GM21447 (cell line): Measurements from ENCODE around the gene NPDC1.
"Not testable (repeated sequence)": the region's sequence is repeated elsewhere in the genome, so short reads cannot be mapped to it uniquely, and the experiment has no call there.

Experiments used
- ATAC-seq: cut with Tn5 transposase; IDR thresholded peaks from one replicate; pipeline ENCODE4 v1.9.1; 2021; ENCODE audit not compliant: unreplicated experiment

Gene NPDC1

DNA sequence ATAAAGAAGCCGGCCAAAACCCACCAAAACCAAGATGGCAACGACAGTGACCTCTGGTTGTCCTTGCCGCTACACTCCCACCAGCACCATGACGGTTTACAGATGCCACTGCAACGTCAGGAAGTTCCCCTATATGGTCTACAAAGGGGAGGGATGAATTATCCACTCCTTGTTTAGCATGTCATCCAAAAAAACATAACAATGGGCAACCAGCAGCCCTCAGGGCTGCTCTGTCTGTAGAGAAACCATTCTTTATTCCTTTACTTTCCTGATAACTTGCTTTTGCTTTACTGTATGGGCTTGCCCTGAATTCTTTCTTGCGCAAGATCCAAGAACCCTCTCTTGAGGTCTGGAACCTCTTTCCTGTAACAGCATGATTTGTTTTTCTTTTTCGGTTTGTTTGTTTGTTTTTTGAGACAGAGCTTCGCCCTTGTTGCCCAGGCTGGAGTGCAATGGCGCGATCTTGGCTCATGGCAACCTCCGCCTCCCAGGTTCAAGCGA is 29.3 kb upstream of the NPDC1 start:
- no peak for ATAC-seq

DNA sequence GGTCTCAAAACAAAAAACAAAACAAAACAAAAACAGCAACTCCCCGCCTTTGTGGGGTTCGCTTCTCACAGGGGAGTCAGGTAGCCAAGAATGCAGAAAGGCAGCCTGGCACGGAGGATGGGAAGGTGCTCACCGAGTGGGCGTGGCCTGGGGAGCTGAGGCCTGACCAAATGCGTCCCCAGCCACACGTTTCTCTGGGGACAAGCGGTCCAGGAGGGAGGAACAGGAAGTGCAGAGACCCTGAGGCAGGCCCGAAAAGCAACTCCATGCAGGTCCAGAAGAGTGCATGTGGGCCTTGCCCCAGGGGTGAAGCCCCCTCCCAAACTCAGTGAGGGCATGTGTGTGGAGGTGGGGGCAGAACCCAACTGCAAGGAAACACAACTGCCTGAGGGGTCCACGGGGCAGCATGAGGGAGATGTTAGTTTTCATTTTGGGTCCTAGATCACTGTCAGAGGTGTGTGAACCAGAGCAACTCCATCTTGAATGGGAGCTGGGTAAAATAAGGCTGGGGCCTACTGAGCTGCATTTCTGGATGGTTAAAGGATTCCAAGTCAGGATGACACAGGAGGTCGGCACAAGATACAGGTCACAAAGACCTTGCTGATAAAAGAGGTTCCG is 28.8 kb upstream of the NPDC1 start:
- ATAC-seq, result no peak

DNA sequence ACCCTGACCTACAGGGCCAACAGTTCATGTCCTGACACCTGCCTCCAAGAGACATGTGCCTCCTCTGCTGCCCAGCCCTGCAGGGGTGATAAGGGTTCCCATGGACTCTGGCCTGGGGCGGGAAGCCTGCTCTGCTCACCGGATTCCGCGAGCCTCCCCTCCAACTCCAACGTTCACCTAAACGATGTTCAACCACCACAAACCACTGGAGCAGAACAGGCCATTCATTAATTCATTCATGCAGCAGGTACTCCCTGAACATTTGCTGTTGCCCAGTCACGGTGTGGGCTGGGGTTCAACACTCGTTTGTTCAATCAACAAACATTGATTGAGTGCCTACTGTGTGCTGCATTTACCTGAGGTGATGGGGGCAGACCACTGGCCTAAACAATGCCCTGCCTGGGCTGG is 28.0 kb upstream of the NPDC1 start:
- no peak for ATAC-seq

DNA sequence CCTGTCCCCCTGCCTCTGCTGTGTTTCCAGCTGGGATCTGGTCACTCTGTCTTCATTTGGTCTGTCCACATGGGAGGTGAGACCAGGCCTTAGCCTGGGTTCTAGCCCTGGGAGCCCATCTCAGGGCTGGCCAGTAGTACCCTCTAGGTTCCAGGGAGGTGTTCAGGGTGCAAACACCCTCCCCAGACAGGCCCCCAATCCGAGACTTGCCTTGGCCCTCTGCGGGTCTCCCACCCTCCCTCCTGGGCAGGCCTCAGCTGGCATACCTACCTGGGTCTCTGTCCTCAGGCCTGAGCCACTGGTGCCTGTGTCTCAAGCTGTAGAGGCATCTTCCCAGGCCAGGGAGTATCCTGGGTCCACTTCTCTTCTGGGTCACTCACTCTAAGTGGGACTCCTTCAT is 25.3 kb upstream of the NPDC1 start:
- ATAC-seq, result no peak

DNA sequence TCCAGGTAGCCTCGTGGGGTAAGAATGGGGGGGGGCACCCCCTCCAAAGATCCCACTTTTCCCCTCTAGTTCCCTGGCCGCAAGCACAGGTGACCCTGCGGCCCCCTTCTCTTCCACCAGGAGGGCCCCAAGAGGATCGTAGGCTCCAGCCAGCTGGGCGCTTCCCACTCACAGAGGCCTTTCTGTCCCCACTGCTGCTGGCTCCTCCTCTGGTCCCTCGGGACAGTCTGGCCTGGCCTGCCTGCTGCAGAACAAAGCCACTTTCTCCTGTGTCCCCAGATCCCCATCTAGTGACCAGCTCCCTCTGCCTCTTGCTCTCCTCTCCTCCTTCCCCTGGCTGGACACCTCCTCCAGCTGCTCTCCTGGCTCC is 24.9 kb upstream of the NPDC1 start:
- ATAC-seq, result peak; percentile 4

DNA sequence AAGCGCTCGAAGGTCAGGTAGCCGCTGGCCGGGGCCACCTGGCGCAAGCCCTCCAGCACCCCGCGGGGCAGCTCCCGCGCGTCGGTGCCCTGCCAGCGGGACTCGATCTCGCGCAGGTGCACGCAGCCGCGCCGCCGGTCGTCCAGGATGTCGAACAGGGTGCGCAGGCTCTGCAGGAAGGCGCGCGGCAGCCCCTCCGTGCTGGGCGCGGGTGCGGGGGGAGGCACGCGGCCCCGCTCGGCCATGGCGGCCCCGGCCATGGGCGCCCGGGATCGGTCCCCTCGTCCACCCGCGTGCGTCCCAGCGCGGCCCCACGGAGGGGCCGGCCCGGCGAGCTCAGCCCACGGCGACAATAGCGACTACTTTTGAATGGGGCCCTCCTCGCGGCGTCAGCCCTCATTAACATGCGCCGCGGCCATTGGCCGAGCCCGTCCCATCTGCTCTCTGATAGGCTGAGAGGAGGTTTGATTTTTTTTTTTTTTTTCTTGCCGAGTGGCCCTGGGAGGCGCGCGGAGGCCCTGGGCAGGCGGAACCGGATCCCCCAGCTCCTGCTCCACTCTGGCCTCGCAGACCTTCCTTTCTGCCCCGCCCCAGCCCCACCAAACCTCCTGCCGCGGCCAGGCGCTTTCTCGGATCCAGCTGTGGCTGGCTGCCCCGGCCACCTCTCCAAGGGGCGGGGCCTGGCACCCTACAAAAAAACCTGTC is 24.4 kb upstream of the NPDC1 start, which contains the start of gene SAPCD2:
TSS of gene SAPCD2 (minus strand) at position 357 of the 705 bp plus-strand sequence. CDS start at position 260, 97 bp downstream.
- ATAC-seq, result peak; percentile 76

DNA sequence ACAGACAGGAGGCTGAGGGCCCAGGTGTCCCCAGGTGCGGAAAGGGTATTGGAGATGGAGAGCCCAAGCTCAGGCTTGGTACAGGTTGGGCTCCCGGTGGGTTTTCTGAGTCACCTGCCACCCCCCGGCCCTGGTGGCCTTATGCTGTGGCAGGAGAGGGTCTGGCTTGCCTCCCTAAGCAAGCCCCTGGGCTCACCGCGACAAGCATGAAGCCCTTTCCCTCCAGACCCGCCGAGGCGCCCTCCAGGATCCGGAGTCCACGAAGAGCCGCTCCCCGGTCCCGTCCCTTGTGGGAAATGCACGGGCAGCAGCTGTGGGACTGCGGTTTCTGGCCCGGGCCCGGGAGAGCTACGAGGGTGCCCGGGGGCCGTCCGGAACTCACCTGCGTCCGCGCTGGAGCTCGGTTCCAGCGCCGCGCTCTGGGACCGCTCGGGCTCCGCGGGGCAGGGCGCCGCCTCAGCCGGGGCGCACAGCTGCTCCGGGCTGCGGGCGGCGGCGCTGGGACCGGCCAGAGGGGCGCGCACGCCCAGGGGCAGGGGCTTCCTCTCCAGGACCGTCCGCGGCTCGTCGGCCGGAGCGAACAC is 23.6 kb upstream of the NPDC1 start:
- no peak for ATAC-seq

DNA sequence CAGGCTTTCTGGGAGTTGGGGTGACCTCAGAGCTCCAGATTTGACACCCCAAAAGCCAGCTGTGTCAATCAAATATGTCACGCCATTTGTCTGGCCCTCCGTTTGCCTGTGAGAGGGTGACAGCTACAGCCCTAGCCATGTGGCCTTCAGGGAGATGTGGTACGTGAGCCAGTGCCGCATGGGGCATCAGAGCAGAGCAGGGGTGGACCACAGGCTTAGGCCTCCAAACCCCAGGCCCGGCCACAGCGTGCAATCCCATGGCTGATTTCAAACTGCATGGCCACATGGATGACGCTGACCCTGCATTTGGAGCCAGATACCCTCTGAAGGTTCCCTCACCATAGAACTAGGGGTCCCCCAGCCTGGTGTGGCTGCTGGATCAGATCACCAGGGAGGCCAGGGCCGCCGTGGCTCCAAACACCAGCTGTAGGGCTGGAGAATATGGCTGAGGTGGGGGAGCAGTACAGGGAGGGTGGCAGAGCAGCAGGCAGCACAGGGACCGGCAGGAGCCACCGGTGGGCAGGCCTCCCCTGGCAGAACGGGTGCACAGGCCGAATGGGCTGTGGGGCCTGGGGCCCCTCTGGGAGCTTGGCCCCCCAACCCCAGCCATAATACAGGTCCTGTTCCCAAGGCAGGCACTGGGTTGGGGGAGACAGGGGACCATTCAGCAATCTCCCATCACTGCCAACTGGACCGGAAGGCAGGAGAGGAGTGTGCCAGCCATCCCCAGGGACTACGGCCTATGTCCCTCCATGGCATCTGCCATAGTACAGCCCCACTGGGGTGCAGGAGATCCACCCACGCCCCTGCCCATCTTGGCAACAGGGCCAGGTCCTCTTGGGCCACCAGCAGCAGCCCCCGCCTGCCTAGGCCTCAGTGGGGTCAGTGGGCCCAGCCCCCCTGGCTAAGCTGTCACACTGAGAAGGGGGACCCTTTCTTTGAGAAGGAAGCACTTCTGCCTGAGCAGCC is 22.8 kb upstream of the NPDC1 start:
- ATAC-seq, result no peak

DNA sequence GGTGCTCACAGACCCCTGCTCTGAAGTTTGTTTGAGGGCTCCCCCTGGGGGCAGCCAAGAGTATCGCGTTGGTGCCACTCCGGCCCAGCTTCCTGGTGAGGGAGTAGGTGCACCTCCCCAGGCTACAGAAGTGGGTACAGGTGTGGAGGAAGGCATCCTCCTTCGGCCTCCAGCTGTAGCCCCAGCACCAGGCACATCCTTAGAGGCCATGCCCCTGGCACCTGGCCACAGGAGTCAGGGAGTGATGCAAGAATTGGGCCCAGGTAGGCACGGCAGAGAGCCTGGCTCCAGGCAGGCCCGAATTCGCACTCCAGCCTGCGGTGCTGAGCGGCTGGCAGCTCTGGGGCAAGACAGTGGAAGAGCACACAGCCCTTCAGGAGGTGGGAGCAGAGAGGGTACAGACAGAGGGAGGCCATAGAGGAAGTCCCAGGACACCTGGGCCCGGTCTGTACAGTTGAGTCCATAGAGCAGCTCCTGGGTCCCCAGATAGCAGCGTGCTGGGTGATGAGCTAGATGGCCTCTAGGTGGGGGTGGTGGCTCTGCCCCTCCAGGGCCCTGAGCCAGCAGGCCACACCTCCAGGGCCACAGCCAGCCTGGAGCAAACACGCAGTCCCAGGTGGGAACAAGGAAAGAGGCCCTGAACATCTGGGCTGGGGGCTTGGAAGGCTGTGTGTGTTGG is 22.0 kb upstream of the NPDC1 start:
- no peak for ATAC-seq

DNA sequence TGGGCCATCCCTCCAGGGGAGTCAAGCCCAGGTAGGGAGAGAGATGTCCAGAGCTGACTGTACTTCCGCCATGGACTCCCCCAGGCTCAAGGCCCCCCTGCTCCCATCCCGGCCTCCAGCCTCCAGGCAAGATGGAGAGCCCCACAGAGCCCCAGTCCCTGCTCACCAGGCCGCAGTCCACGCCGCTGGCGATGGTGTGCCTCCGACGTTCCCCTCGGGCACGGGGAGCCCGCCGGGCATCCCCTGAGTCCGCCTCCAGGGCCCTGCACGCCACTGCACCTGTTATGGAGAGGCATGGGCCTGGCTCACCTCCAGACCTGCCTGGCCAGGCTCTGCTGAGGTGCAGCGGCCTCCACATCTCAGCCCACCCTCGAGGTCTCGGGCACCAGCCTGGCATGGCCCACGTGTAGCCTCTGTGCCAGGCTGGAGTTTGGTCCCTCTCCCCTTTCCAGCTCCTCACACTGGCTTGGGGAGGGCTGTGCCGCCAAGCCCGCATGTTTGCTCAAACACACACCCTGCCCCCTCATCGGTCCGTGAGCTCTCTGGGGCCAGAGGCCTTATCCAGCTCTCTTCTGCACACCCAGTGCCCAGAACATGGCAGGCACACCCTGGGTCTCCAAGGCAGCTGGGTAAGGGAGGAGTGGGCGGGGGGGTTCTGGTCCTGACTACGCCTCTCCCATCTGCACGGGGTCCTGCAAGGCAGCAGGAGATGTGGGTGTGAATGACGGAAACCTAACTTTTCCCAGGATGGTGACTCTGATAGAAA is 20.3 kb upstream of the NPDC1 start:
- ATAC-seq, result no peak

DNA sequence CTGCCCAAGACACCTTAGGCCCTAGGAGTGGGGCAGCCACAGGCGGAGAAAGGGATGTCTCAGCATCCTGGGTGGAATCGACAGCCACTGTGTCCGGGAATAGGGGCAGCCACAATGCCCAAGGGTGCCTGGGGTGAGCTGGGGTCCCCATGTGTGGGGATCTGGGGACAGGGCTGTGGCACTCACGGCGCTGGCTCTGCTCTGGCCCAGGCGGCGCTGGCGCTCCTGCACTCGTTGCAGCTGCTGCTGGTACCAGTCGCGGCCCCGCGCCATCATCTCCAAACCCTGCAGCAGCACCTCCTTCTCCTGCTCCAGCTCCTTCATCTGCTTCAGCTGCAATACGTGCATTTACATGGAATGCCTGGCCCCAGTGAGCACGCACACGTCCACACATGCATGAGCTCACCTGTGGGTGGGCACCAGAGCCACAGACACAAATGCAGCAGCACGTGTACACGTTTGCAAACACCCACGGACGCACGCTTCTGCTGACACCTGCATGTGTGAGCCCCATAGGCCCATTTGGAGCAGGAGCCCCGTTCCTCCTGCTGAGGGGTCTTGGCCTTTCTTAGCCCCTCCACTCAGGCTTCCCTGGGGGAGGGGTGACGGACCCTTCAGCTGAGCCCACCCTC is 19.5 kb upstream of the NPDC1 start:
- no peak for ATAC-seq

DNA sequence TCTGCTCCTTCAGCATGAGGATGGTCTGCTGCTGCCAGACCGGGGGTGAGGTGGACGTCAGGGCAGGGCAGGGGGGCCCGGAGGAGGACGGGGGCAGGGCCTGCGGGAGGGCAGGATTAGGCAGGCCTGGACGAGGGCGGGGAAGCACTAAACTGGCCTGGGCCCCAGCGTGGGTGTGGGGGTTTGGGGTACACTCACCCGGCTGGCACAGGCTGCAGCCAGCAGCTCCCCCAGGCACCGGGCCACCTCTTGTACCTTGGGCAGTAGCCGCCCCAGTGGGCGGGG is 18.8 kb upstream of the NPDC1 start:
- no peak for ATAC-seq

DNA sequence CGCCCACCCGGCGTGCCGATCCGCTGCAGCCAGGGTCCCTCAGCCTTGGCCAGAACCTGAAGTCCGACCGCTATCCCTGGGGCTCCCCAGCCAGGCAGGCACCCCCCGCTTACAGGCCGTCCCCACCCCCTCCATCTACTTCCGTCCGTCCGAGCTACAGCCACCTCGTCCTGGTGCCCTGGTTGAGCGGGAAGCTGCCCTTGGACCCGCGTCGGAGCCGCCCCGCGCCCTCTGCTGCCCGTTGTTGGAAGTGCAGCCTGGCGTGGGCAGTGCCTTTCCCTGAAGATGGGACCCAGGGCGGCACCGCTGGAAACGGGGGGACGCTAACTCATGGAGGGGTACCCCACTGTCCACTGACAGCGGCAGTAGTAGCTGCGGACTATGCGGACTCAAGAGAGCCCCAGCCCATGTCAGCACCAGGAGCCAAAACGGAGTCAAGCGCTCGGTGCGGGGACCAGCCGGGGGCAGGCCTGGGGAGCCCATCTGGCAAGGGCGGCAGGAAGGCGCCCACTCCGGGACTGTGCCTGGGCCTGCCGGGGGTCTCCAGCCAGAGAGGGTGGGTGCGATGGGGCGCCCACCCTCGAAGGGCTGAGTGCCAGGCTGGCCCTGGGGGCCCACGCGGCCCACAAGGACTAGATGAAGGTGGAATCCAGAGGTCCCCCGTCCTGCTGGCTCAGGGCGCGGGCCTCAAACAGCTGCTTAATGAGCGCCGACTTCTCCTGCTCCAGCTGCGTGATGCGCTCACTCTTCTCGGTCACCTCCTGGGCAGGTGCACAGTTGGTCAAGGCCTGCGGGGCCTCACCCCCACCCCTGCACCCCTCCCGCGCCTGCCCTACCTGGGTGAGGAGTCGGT is 18.3 kb upstream of the NPDC1 start:
- no peak for ATAC-seq

DNA sequence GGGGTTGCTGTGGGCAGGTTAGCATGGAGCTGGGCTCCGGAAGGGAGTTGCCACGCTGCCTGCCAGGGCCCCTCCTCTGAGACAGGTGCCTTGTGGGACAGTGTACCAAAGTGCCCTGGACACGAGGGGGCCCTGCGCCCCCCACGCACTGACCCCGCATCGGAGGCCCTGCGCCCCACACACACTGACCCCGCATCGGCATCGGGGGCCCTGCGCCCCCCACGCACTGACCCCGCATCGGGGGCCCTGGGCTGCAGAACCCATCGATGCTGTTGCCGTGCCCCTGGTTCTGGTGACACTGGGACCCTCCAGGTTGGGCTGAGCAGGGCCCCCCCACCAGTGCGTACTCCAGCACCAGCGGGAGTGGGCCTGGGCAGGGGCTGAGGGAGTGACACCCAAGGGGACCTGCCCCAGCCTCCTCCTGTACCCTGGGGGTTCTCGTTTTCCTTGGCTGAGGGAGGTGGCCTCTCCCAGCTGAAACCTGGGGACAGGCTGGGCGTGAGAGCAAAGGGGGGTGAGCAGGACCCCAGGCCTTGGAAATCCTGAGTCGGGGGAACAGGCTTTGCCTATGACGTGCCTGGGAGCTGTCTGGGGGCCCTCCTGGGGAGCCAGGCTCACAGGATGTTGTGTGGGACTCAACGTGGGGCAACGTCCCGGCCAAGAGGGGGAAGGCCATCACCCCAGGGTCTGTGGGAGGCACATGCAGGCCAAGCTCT is 17.5 kb upstream of the NPDC1 start:
- ATAC-seq, result no peak

DNA sequence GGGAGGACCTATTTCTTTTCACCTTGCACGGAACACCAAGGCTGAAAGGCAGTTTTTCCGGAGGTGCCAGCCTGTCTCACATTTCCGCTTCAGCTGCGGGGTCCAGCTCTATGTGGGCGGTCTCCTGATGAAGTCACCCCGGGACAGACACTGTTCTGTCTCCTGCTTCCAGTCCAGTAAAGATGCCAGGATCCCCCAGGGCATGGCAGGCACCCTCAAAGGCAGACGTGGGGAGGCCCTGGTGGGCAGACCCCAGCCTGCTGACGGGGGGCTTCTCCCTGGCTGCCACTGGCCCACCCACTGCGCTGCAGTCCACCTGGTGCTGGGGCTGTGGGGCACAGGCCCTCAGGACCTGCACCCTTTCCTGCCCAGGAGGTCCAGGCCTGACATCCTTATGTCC is 16.8 kb upstream of the NPDC1 start:
- not testable (repeated sequence) for ATAC-seq

DNA sequence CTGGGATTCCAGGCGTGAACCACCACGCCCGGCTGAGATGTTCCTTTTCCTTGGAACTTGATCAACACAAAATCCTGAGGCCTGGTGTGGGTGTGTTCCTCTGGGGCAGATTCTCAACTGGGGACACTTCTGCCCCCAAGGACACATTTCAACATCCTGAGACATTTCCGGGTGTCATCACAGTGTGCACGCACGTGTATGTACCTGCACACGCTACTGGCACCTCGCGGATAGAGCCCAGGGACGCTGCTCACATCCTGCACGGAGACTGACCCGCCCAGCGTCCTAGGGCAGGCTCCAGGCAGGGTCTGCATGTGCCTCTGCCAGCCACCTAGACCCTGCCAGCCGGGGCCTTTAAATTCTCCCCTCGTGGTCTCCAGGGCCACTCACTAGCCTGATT is 16.4 kb upstream of the NPDC1 start:
- no peak for ATAC-seq

DNA sequence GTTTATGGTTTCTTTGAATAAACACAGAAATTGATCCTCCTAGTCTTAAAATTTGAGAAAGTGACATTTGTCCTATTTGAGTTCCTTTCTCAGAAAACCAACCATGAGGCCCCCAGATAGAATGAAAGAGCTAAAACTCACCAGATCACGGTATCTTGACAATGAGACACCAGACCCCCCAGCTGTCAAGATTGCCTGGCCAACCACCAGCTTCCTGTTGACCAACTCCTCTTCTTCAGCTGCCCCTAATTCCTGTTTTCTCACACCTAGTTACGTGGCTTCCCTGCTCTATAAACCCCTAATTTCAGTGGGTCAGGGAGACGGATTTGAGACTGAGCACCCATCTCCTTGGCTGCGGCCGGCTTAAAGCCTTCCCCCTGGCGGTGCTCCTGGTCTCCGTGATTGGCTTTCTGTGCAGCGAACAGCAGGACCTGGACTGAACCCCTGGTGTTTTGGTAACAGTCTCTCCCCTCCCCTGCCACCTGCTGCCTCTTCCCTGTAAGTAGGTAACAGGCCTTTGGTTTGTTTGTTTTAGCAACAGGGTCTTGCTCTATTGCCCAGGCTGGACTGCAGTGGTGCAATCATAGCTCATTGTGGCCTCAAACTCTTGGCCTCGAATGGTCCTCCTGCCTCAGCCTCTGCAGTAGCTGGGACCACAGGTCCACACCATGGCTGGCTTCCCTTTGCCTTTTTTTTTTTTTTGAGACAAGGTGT is 12.7 kb upstream of the NPDC1 start:
- no peak for ATAC-seq
